Peyer's patch (tissue), 4 donors: ENCODE measurements around the gene C9orf152.

Source experiments
- POLR2A ChIP-seq, 2 donors: fragments of 450-650 bp; IDR thresholded peaks; one replicate each; pipeline ENCODE4 v1.5.1; 2017; ENCODE audit warnings: antibody characterized with exemption in 2 of 2, mild to moderate bottlenecking in 2 of 2, moderate library complexity in 2 of 2
- TF ChIP-seq, protein P1 (sequence below), 6 experiments: fragments of 450-650 bp in 4 of 6; fragments of 200-600 bp in 2 of 6; sonication (generic) in 1 of 6; IDR thresholded peaks; one replicate each; pipeline ENCODE4 v1.5.1; 2017 to 2019; ENCODE audit warnings: antibody characterized with exemption in 6 of 6, mild to moderate bottlenecking in 3 of 6, moderate library complexity in 1 of 6

DNA sequence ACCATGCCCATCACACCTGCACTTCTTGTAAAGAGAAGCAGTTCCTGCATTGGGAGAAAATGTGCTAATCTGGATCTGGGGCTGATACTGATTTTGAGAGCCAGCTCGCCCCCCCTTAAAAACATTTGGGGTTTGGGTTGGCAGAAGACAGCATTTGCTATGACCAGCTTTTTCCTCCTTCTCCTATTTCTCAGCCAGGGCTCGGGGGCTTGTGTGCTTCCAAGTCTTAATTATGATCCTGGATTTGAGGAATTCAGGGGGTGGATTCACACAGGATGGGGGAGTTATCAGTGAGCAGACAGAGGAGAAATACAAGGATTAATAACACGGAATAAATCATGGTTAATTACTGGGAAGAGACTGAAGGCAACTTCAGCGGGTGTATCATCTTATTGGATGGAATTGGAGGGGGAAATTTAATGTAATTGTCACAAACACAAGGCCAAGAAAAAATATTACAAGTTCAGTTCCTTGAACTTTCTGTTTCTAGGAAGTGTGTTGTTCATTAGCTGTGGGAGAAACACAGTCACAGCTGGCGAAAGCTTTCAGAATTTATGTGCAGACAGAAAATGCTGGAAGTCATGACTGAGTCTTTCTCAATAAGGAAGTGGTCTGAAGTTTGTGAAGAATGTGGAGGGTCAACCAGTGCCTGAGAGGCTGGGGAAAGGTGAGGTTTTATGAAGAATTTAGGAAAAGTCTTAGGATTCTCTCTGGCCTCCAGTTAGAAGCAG, 15.3 kb downstream of the C9orf152 start:
- TF ChIP-seq, protein P1, sequence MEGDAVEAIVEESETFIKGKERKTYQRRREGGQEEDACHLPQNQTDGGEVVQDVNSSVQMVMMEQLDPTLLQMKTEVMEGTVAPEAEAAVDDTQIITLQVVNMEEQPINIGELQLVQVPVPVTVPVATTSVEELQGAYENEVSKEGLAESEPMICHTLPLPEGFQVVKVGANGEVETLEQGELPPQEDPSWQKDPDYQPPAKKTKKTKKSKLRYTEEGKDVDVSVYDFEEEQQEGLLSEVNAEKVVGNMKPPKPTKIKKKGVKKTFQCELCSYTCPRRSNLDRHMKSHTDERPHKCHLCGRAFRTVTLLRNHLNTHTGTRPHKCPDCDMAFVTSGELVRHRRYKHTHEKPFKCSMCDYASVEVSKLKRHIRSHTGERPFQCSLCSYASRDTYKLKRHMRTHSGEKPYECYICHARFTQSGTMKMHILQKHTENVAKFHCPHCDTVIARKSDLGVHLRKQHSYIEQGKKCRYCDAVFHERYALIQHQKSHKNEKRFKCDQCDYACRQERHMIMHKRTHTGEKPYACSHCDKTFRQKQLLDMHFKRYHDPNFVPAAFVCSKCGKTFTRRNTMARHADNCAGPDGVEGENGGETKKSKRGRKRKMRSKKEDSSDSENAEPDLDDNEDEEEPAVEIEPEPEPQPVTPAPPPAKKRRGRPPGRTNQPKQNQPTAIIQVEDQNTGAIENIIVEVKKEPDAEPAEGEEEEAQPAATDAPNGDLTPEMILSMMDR (IDR thresholded peaks at IDR 0.05), result no peak
- no peak for TF ChIP-seq POLR2A (IDR thresholded peaks at IDR 0.05)
